Activated naive CD4-positive, alpha-beta T cell treated with anti-CD3 and anti-CD28 coated beads for 36 hours (primary cell): ENCODE data around the gene NID1. TPM values are rescaled to one million over a fixed set of nuclear protein-coding genes. Genes with fewer than 3 reads are reported as not detected.

ENCODE experiments used
- CTCF ChIA-PET: fragments of 350-600 bp; sonication (Branson Sonifier 250); formaldehyde crosslinking; loops from one replicate; lab custom pipeline; 2021; ENCODE audit warnings: antibody characterized with exemption; lab: Charles Lee
- DNase-seq: peaks from one replicate; pipeline ENCODE4 v3.0.0-alpha.2; 2020
- H3K27ac Mint-ChIP-seq: one replicate; pipeline ENCODE4 v1.8.0; 2021; ENCODE audit warnings: mild to moderate bottlenecking, mixed read lengths
- H3K27me3 Mint-ChIP-seq: one replicate; pipeline ENCODE4 v1.8.0; 2021; ENCODE audit warnings: low read depth, mixed read lengths
- H3K36me3 Mint-ChIP-seq: one replicate; pipeline ENCODE4 v1.8.0; 2021; ENCODE audit warnings: low read depth, mixed read lengths
- H3K4me1 Mint-ChIP-seq: one replicate; pipeline ENCODE4 v1.8.0; 2021; ENCODE audit warnings: low read depth, mixed read lengths
- H3K4me3 Mint-ChIP-seq: one replicate; pipeline ENCODE4 v1.8.0; 2021; ENCODE audit warnings: mild to moderate bottlenecking, moderate library complexity, mixed read lengths
- H3K9me3 Mint-ChIP-seq: one replicate; pipeline ENCODE4 v1.8.0; 2021; ENCODE audit warnings: mixed read lengths
- intact Hi-C: fragments of 100-400 bp; cut with micrococcal nuclease; formaldehyde crosslinking; loops from one replicate; pipeline ENCODE4 v1.15.1; 2023
- total RNA-seq, 2 experiments: library from RNA; stranded (reverse); gene quantifications; one replicate each; pipeline ENCODE4 v1.2.3, GENCODE V29; 2021

NID1 gene
- total RNA-seq, 2 experiments from 2014 or later, result 0.10 TPM; not detected in 1

DNA sequence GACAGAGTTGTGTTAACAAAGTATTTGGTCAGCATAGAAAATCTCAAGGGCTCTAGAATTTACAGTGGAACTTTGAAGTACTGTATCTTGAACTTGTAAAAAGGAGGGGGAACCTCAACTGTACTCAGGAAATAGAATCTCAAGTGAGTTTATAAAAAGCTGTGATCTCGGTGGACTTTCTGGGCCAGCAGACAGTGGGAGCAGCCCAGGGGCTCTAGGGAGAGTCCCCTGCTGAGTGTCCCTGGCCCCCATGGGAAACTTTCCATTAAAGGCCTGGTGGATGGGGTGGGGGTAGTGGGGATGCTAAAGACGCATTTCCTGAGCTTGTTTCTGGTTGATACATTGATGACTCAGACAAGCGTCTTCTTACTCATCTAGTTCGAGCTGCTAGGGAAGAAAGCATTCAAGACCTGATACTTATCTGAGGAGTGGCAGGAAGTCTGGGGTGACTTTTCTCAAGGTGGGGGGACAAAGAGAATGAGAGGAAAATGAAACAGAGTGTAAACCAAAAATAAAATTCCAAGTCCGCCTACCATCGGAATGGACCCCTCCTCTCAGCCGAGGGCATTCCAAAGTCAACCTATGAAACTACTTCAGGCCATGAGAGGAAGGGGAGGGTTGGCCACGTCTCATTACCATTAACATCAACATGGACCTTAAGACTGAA, 65.5 kb downstream of the NID1 start:
- no peaks in the 10 kb centered on the region for H3K27me3 Mint-ChIP-seq
- H3K36me3 Mint-ChIP-seq, result no peaks in the 10 kb centered on the region
- peaks cover 1% of the 10 kb centered on the region for H3K9me3 Mint-ChIP-seq
- DNase-seq, result peak; percentile 80
- H3K27ac Mint-ChIP-seq, result peak overlapping the region; percentile 88
- H3K4me1 Mint-ChIP-seq, result peaks cover 47% of the 10 kb centered on the region
- peak overlapping the region; percentile 11 for H3K4me3 Mint-ChIP-seq
- intact Hi-C loops, result loop anchor here (1.0 to 2.0 kb wide), 14 partner anchors 46 to 1729 kb away; partner anchors contain the start of gene B3GALNT2
- CTCF ChIA-PET, result interaction anchor here (0.6 to 3.4 kb wide), 5 partner anchors 11 to 156 kb away, joined by 3 to 12 read pairs (median 5); no protein-coding TSS in a partner anchor

DNA sequence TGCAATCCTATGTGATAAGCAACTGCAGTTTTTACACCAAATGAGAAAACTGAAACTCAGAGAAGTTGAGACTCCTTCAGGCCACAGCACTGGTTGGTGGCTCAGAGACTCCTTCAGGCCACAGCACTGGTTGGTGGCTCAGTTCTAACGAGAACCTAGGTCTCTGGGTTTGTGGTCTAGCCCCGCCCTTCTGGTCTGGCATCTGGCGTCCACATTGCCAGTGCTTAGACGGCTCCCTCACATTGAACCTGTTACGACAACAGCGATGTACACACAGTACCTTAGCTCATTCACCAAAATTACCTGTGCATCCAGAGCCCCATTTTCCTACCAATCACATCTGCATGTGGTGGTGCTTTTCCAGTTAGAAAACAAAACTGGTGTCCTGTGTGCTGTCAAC, 66.1 kb downstream of the NID1 start:
- Mint-ChIP-seq H3K27ac (peak overlapping the region; percentile 88), H3K4me1 (peaks cover 44% of the 10 kb centered on the region), H3K36me3 (no peaks in the 10 kb centered on the region), H3K4me3 (no peak overlapping the region), H3K9me3 (peaks cover 1% of the 10 kb centered on the region), H3K27me3 (no peaks in the 10 kb centered on the region)
- CTCF ChIA-PET, result interaction anchor here (0.6 to 3.4 kb wide), 4 partner anchors 11 to 156 kb away, joined by 4 to 12 read pairs (median 5); no protein-coding TSS in a partner anchor
- intact Hi-C loops, result loop anchor here (1.0 to 2.0 kb wide), 14 partner anchors 46 to 1728 kb away; partner anchors contain the start of gene B3GALNT2
- DNase-seq, result peak; percentile 46

DNA sequence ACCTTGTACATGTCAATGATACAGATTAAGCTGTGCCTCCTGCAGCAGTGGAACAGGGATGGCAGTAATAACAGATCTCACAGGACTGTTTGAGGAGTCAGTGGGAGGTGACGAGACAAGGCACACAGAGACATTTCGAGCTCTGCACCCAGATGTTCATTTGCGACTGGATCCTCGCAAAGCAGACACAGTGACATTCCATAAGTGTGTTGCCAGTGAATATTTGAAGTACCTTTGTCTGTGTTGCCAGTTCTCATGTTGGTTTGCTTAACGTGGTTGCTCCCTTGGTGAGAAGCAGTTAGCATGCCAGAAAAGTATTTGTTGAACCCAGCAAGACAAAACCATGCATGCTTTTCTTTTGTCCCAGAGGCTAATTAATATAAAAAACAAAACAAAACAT, 67.0 kb downstream of the NID1 start:
- H3K9me3 Mint-ChIP-seq, result peaks cover 1% of the 10 kb centered on the region
- H3K4me3 Mint-ChIP-seq, result no peak overlapping the region
- no peaks in the 10 kb centered on the region for H3K36me3 Mint-ChIP-seq
- H3K27ac Mint-ChIP-seq, result no peak overlapping the region
- no peak for DNase-seq
- peaks cover 42% of the 10 kb centered on the region for H3K4me1 Mint-ChIP-seq
- CTCF ChIA-PET, result interaction anchor here (0.9 to 3.4 kb wide), 2 partner anchors 26 to 484 kb away, joined by 3 to 12 read pairs; no protein-coding TSS in a partner anchor
- intact Hi-C loops, result loop anchor here (2.0 kb wide), 3 partner anchors 81 to 1727 kb away; no protein-coding TSS in a partner anchor
- no peaks in the 10 kb centered on the region for H3K27me3 Mint-ChIP-seq

DNA sequence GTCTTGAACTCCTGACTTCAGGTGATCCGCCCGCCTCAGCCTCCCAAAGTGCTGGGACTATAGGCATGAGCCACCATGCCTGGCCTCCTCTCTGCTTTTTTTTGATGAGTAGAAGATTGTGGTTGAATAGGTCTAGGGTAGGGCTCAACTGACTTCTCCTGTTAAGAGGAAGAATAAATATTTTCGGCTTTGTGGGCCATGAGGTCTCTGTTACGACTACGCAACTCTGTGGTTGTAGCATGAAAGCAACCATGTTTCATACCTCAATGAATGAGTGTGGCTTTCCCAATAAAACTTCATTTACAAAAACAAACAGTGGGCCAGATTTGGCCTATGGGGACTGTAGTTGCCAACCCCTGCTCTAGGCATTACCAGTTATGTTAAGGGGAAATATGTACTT, 67.8 kb downstream of the NID1 start:
- H3K27ac Mint-ChIP-seq, result no peak overlapping the region
- CTCF ChIA-PET, result interaction anchor here (3.0 kb wide), 1 partner anchor 26 kb away, joined by 12 read pairs; no protein-coding TSS in a partner anchor
- H3K4me1 Mint-ChIP-seq, result peaks cover 42% of the 10 kb centered on the region
- DNase-seq, result no peak
- intact Hi-C loops, result no loop called here
- H3K9me3 Mint-ChIP-seq, result peaks cover 1% of the 10 kb centered on the region
- no peaks in the 10 kb centered on the region for H3K27me3 Mint-ChIP-seq
- H3K36me3 Mint-ChIP-seq, result no peaks in the 10 kb centered on the region
- no peak overlapping the region for H3K4me3 Mint-ChIP-seq

DNA sequence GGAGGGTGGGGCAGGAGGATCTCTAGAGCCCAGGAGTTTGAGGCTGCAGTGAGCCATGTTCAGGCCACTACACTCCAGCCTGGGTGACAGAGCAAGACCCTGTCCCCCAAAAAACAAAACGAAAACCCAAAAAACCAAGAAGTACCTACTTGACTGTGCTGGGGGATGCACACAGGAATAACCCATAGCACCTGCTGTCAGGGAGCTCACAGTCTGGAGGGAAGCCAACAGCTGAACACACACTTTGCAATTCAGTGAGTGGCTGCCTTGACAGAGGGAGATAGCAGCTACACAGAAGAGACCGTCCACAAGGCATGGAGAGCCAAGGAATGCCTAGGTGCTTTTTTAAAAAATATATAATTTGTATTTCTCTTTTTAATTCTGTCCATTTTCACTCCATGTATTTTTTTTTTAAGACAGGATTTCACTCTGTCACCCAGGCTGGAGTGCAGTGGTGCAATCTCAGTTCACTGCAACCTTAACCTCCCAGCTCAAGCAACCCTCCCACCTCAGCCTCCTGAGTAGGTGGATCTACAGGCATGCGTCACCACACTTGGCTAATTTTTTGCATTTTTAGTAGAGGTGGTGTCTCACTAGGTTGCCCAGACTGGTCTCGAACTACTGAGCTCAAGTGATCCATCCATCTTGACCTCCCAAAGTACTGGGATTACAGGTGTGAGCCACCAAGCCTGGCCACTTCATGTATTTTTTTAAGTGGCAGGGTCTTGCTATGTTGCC, 68.7 kb downstream of the NID1 start:
- Mint-ChIP-seq H3K27me3 (no peaks in the 10 kb centered on the region), H3K4me1 (peaks cover 34% of the 10 kb centered on the region), H3K4me3 (no peak overlapping the region), H3K36me3 (no peaks in the 10 kb centered on the region), H3K9me3 (peaks cover 1% of the 10 kb centered on the region), H3K27ac (no peak overlapping the region)
- DNase-seq, result peak; percentile 32
- intact Hi-C loops, result no loop called here
- CTCF ChIA-PET, result interaction anchor here (0.7 to 3.0 kb wide), 3 partner anchors 25 to 131 kb away, joined by 3 to 12 read pairs (median 3); no protein-coding TSS in a partner anchor

DNA sequence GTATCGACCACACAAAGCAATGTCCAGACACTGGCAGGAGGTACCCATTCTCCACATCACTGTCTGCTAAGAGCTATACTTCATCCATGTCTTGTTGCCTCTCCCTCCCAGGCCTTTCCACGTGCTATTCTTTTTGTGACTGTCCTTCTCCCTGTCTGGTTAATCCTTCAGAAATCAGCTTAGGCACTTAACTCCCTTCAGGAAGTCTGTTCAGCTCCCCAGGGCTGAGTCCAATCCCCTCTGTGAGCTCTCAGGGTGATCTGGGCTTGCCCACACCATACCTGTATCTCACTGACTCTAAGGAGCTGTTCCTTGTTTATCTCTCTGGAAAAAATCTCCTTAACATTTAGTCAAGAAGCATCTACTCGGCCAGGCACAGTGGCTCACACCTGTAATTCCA, 69.4 kb downstream of the NID1 start:
- intact Hi-C loops, result no loop called here
- CTCF ChIA-PET, result interaction anchor here (0.7 to 3.0 kb wide), 3 partner anchors 24 to 130 kb away, joined by 3 to 12 read pairs (median 3); no protein-coding TSS in a partner anchor
- Mint-ChIP-seq H3K27ac (no peak overlapping the region), H3K36me3 (no peaks in the 10 kb centered on the region), H3K9me3 (no peaks in the 10 kb centered on the region), H3K4me3 (no peak overlapping the region), H3K4me1 (peaks cover 29% of the 10 kb centered on the region), H3K27me3 (no peaks in the 10 kb centered on the region)
- no peak for DNase-seq

DNA sequence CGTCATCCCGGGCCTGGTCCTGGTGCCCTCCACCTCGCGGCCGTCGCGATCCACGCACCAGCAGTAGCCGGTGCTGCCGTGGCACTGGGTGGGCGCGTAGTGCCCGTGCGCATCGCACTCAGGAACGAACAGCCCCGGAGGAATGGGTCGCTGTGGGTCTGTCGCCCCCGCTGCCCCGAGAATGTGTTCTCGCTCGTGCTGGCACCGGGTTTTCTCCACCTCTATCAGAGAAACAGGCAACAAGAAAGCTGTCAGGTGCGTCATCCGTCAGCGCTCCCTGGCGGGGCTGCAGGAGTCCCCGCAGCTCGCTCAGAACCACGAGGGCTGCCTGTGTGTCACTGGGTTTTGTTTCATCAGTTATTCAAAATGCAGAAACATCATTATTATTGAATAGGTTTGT, 71.2 kb downstream of the NID1 start:
- no peak overlapping the region for H3K27ac Mint-ChIP-seq
- H3K9me3 Mint-ChIP-seq, result peaks cover 7% of the 10 kb centered on the region

DNA sequence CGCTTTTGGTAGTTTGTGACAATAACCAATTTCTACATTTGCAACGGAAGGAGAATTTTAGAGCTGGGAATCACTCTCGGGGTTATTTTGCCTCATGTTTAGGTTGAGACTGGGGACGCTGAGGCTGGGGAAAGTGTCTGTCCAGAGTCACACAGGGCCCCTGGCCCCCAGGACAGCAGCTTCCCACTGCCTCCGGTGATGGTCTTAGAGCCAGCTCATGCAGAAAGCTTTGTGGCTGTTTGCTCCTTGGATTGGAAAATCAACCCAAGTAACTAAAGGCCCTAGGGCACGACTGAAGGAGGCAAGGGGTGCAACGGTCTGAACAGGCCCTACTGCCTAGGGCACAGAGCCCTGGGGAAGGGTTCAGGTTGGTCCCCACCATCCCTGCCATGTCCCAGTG, 72.0 kb downstream of the NID1 start:
- H3K27me3 Mint-ChIP-seq, result no peaks in the 10 kb centered on the region
- CTCF ChIA-PET, result interaction anchor here (0.5 to 0.7 kb wide), 2 partner anchors 21 to 274 kb away, joined by 3 to 4 read pairs; no protein-coding TSS in a partner anchor
- peaks cover 8% of the 10 kb centered on the region for H3K9me3 Mint-ChIP-seq
- DNase-seq, result no peak
- H3K4me1 Mint-ChIP-seq, result peaks cover 4% of the 10 kb centered on the region
- H3K36me3 Mint-ChIP-seq, result no peaks in the 10 kb centered on the region
- no peak overlapping the region for H3K27ac Mint-ChIP-seq
- intact Hi-C loops, result no loop called here
- H3K4me3 Mint-ChIP-seq, result no peak overlapping the region

More for the DNA sequence above, 71.2 kb downstream of the NID1 start:
- intact Hi-C loops, result no loop called here
- Mint-ChIP-seq H3K4me3 (no peak overlapping the region), H3K27me3 (no peaks in the 10 kb centered on the region), H3K4me1 (peaks cover 10% of the 10 kb centered on the region), H3K36me3 (no peaks in the 10 kb centered on the region)
- CTCF ChIA-PET, result interaction anchor here (0.8 kb wide), 1 partner anchor 359 kb away, joined by 4 read pairs; no protein-coding TSS in a partner anchor
- DNase-seq, result no peak

DNA sequence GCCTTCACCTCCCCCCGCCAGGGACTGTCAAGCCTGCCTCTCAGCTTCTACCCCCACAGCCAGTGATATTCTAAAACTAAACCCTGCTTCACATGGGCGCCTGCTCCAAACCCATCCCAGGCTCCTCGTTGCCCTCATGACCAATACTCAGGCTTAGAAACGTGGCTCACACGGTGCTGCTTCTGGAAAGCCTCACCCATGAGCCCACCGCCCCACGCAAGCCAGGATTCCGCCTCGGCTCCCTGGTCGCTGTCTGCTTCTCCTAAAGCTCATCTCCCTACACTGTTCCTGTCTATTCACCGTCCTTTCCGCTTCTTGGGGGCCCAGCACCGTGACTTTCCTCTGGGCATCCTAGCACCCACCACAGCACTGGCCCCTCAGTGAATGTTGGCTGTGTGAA, 72.5 kb downstream of the NID1 start:
- Mint-ChIP-seq H3K9me3 (peaks cover 8% of the 10 kb centered on the region), H3K4me3 (no peak overlapping the region), H3K27me3 (no peaks in the 10 kb centered on the region), H3K4me1 (peaks cover 2% of the 10 kb centered on the region), H3K36me3 (no peaks in the 10 kb centered on the region), H3K27ac (no peak overlapping the region)
- no peak for DNase-seq
- CTCF ChIA-PET, result interaction anchor here (0.5 to 0.7 kb wide), 2 partner anchors 21 to 274 kb away, joined by 3 to 4 read pairs; no protein-coding TSS in a partner anchor
- intact Hi-C loops, result no loop called here

DNA sequence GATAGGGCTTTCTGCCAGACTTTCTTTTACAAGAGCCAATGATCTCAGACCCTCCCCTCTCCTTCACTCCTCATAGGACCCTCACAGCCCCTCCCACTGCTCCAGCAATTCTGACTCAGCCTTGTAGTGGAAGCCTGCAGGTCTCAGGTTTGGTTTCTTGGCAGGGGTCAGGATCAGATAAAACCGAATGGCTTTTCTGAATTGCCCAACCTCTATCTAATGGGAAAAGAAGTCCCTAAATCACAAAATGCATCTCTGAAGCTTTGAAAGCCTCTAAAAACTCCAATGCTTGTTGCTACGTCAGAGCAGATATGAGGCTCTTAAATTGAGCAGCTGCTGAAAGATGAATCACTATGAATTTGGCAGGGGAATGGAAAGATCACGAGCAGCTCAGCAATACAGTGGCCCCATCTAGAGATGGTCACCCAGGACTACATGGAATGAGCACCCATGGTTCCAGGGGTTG, 74.5 kb downstream of the NID1 start:
- DNase-seq, result no peak
- Mint-ChIP-seq H3K36me3 (no peaks in the 10 kb centered on the region), H3K9me3 (peaks cover 8% of the 10 kb centered on the region), H3K27ac (no peak overlapping the region), H3K4me3 (no peak overlapping the region), H3K27me3 (no peaks in the 10 kb centered on the region), H3K4me1 (no peaks in the 10 kb centered on the region)
- CTCF ChIA-PET, result no interaction called here
- intact Hi-C loops, result no loop called here

DNA sequence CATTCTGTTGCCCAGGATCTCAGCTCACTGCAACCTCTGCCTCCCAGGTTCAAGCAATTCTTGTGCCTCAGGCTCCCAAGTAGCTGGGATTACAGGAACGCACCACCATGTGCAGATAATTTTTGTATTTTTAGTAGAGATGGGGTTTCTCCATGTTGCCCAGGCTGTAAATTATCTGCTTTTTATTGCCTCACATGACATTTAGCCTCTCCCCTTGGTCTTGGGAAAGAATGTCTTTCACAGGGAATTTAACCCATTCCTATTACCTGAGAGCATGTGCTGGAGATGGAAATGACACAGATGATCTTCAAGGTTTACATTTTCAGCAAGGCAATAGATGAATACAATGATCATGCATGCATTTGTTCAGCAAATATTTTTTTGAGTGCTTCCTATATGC, 75.8 kb downstream of the NID1 start:
- H3K27me3 Mint-ChIP-seq, result no peaks in the 10 kb centered on the region
- peaks cover 8% of the 10 kb centered on the region for H3K9me3 Mint-ChIP-seq
- intact Hi-C loops, result no loop called here
- CTCF ChIA-PET, result no interaction called here
- H3K4me1 Mint-ChIP-seq, result no peaks in the 10 kb centered on the region
- no peak overlapping the region for H3K4me3 Mint-ChIP-seq
- H3K36me3 Mint-ChIP-seq, result no peaks in the 10 kb centered on the region
- DNase-seq, result no peak
- no peak overlapping the region for H3K27ac Mint-ChIP-seq

DNA sequence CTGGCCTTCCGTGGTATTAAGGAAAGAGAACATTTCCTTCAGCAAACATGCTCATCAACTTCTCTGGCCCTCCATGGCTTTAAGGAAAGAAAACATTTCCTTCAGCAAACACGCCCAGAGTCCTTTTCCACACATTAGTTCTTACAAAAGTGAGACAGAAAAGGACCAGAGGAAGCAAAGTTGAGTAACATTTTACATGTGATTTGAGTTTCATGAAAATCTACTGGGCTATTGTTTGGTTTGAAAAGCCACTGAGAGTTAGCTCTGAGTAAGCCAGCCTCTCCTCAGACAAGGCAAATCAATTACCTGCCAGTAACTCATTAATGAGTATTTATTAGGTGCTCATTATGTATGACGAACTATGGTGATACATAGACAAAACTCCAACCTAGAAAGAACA, 78.0 kb downstream of the NID1 start:
- Mint-ChIP-seq H3K27me3 (no peaks in the 10 kb centered on the region), H3K4me1 (no peaks in the 10 kb centered on the region), H3K4me3 (no peak overlapping the region), H3K27ac (no peak overlapping the region), H3K9me3 (peaks cover 8% of the 10 kb centered on the region), H3K36me3 (no peaks in the 10 kb centered on the region)
- intact Hi-C loops, result no loop called here
- DNase-seq, result no peak
- CTCF ChIA-PET, result no interaction called here
